BE2C (cell line): ENCODE results near the gene EP400.
A peak's percentile ranks its signal among the peaks of the same experiment; 100 is the strongest.

Source experiments
- DNase-seq: peaks from one replicate; pipeline ENCODE4 v3.0.0-alpha.2; 2020
- H3K27me3 ChIP-seq: fragments of 250-450 bp; sonication (Bioruptor Pico); 2 replicates; pipeline ENCODE4 v1.5.1; 2020; ENCODE audit warnings: mild to moderate bottlenecking
- H3K36me3 ChIP-seq: fragments of 250-450 bp; sonication (Bioruptor Pico); 2 replicates; pipeline ENCODE4 v1.5.1; 2020; ENCODE audit warnings: mild to moderate bottlenecking
- H3K4me1 ChIP-seq: fragments of 250-450 bp; sonication (Bioruptor Pico); 2 replicates; pipeline ENCODE4 v1.5.1; 2020
- H3K4me3 ChIP-seq: 2 replicates; pipeline ENCODE4 v1.5.1; 2011; ENCODE audit warnings: low read depth, low read length
- H3K9me3 ChIP-seq: fragments of 250-450 bp; sonication (Bioruptor Pico); 2 replicates; pipeline ENCODE4 v1.5.1; 2020
- TF ChIP-seq, protein P1 (sequence below): IDR thresholded peaks from 2 replicates; pipeline ENCODE4 v1.5.1; 2012; ENCODE audit warnings: mild to moderate bottlenecking, low read depth, low read length

Gene EP400

DNA sequence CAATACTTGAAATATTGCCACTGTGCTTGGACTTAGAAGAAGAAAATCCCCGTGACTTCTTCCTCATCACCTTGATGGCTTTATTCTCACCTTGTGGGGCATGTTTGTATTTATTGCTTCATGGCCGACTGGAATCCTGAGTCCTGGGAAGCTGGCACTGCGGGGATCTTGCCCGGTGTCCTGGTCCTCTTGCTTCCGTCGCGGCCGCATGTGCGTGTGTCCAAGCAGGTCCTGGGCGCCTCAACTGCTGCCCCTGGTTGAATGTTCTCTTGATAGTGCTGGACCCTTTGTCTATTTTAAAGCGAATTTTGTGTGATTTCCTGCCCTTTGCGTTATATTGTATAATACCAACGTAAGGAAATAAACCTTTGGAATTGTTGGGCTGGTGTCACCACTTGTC lies 27.0 kb upstream of the EP400 start:
- TF ChIP-seq, protein P1, sequence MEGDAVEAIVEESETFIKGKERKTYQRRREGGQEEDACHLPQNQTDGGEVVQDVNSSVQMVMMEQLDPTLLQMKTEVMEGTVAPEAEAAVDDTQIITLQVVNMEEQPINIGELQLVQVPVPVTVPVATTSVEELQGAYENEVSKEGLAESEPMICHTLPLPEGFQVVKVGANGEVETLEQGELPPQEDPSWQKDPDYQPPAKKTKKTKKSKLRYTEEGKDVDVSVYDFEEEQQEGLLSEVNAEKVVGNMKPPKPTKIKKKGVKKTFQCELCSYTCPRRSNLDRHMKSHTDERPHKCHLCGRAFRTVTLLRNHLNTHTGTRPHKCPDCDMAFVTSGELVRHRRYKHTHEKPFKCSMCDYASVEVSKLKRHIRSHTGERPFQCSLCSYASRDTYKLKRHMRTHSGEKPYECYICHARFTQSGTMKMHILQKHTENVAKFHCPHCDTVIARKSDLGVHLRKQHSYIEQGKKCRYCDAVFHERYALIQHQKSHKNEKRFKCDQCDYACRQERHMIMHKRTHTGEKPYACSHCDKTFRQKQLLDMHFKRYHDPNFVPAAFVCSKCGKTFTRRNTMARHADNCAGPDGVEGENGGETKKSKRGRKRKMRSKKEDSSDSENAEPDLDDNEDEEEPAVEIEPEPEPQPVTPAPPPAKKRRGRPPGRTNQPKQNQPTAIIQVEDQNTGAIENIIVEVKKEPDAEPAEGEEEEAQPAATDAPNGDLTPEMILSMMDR, result no peak
- Histone ChIP-seq H3K27me3 (no peaks in the 10 kb centered on the region), H3K36me3 (peaks cover 11% of the 10 kb centered on the region), H3K4me1 (no peaks in the 10 kb centered on the region), H3K9me3 (no peaks in the 10 kb centered on the region), H3K4me3 (no peak overlapping the region)
- DNase-seq, result no peak

DNA sequence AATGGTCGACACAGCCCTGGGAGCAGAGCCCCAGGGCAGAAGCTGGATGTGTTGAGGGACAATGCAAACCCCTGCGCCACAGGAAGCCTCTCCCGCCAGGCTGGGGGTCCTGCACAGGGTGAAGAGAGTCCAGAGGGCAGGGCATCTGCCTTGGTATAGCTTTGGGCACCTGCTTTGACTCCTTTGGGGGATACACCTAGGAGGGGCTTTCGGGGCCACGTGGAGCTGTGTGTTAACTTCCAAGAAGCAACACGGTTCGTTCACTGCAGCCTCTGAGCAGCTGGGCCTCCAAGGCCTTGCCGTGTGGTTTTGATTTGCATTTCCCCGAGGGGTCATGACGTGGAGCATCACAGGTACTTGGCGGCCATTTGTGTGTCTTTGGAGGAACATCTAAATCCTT lies 26.5 kb upstream of the EP400 start:
- Histone ChIP-seq H3K4me3 (no peak overlapping the region), H3K36me3 (peaks cover 11% of the 10 kb centered on the region), H3K27me3 (no peaks in the 10 kb centered on the region), H3K4me1 (no peaks in the 10 kb centered on the region), H3K9me3 (no peaks in the 10 kb centered on the region)
- DNase-seq, result peak; percentile 8
- TF ChIP-seq, protein P1, result no peak

DNA sequence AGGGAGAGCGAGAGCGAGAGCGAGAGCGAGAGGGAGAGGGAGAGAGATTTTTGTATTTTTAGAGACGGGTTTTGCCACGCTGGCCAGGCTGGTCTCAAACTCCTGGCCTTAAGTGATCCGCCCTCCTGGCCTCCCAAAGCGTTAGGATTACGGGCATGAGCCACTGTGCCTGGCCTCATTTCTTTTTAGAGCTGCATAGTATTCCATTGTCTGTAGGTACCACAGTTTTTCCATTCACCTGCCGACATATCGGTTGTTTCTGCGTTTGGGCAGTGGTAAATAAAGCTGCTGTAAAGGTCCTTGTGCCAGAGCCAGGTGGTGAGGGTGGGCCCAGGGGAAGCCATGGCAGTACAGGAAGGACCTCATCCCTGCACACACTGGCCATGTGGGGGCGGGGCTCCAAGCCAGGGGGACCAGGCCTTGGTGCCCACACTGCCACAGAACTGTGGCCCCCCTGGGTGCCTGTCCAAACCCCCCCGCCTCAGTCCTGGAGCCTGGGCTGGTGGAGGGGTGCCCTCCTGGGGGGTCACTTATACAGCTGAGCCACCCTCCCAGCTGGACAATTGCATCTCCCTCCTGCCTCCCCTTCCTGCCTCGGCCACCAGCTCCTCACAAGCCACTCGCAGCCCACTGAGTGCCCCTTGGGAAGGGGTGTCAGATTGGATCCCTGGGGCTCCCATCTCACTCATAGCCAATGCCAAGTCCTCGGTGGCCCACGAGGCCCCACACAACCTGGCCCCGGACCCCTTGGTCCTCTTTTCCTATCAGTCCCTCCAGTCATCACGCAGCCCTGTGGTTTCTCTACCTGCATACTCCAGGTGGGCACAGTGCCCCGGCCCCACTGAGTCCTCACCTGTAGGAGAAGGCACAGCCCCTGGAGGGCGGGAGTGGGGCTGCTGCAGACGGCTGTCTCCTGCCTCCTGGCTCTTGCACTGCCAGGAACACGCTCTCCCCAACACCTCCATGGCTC lies 22.3 kb upstream of the EP400 start:
- no peaks in the 10 kb centered on the region for H3K4me1 ChIP-seq
- H3K36me3 ChIP-seq, result peaks cover 18% of the 10 kb centered on the region
- H3K9me3 ChIP-seq, result no peaks in the 10 kb centered on the region
- DNase-seq, result no peak
- H3K4me3 ChIP-seq, result no peak overlapping the region
- TF ChIP-seq, protein P1, result no peak
- H3K27me3 ChIP-seq, result no peaks in the 10 kb centered on the region

DNA sequence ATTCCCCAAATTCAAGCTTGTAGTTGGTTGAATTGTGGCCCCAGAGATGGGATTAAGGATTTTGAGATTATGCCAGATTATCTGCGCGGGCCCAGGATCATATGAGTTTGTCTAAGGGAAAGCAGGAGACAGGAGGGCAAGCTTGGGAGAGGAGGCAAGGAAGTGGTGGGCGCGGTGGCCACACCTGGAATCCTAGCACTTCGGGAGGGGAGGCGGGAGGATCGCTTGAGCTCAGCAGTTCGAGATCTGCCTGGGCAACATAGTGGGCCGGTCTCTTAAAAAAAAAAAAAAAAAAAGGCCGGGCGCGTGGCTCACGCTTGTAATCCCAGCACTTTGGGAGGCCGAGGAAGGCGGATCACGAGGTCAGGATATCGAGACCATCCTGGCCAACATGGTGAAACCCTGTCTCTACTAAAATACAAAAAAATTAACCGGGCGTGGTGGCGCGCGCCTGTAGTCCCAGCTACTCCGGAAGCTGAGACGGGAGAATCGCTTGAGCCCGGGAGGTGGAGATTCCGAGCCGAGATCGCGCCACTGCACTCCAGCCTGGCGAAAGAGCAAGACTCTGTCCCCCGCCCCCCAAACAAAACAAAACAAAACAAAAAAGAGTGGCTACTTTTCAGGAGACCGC lies 21.5 kb upstream of the EP400 start:
- DNase-seq, result no peak

DNA sequence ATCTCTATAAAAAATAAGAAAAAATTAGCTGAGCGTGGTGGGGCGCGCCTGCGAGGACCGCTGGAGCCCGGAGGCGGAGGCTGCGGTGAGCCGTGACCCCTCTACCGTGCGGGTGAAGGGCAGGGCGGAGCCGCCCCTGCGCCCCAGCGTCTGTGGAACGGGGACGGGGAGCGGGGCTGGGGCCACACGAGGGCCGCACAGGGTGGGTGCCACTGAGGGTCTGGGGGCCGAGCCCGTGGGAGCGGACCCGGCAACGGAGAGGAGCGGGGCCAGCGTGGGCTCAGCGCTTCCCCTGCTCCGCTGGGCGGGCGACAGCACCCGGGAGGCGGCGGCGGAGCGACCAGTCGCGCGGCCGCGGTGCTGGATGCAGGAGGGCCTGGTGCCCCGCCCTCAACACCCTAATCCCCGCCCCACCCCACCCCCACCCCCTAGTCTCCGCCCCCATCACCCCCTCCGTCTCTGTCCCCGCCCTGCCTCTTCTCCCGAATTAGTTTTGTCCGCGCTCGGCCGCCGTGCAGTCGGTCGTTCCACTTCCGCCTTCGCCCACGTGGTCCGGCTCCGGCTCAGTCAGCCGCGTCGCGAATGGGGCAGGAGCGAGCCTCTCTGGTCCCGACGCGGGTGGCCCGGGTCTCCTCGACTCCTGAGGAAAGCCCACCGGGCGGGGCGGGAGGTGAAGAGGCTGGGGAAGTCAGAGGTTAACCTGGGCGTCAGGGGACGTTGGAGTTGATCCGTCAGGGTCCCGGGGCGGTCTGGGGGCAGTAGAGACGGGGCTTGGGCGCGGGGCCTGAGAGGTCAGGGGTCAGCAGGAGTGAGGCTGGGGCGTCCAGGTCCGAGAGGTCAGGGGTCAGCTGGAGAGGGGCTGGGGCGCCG lies 20.8 kb upstream of the EP400 start, which contains the start of gene PUS1:
PUS1 (plus strand) TSS at position 566 of the 870 bp plus-strand sequence. CDS start 447 bp downstream, outside the sequence.
- H3K27me3 ChIP-seq, result no peaks in the 10 kb centered on the region
- no peaks in the 10 kb centered on the region for H3K4me1 ChIP-seq
- H3K9me3 ChIP-seq, result no peaks in the 10 kb centered on the region
- peaks cover 34% of the 10 kb centered on the region for H3K36me3 ChIP-seq
- peak within 1 kb of the TSS; percentile 94 for H3K4me3 ChIP-seq
- TF ChIP-seq, protein P1, result no peak
- peak; percentile 96 for DNase-seq

More for the DNA sequence above, 21.5 kb upstream of the EP400 start:
- Histone ChIP-seq H3K9me3 (no peaks in the 10 kb centered on the region), H3K4me3 (peak overlapping the region; percentile 72), H3K4me1 (no peaks in the 10 kb centered on the region), H3K36me3 (peaks cover 26% of the 10 kb centered on the region), H3K27me3 (no peaks in the 10 kb centered on the region)
- TF ChIP-seq, protein P1, result no peak
